ENCODE measurements around the gene L1CAM.

- TF ChIP-seq CTCF (IDR thresholded peaks at IDR 0.05) (no peak), ZFX (IDR thresholded peaks at IDR 0.05; ENCODE audit: borderline replicate concordance) (no peak)
These were observed 41.4 kb downstream of the L1CAM start for GRCh38 chrX:153844509-153845082.

Measured in 22Rv1 (cell line).